ENCODE measurements around the gene ZMYM5.
"Not testable (repeated sequence)": the region's sequence is repeated elsewhere in the genome, so short reads cannot be mapped to it uniquely, and the experiment has no call there.

The ZMYM5 gene

GRCh38 chr13:19817510-19818158 lies 45.8 kb downstream of the ZMYM5 start:
- no peak for TF ChIP-seq CTCF (IDR thresholded peaks at IDR 0.05)
- no peak overlapping the region for H3K27ac ChIP-seq
- DNase-seq (ENCODE audit: low spot score): no peak
- no peak overlapping the region for H3K4me3 ChIP-seq

- no peak overlapping the region for H3K27ac ChIP-seq
- no peak for DNase-seq (ENCODE audit: low spot score)
- no peak overlapping the region for H3K4me3 ChIP-seq
- TF ChIP-seq CTCF (IDR thresholded peaks at IDR 0.05): no peak
These were observed 46.3 kb downstream of the ZMYM5 start for GRCh38 chr13:19817106-19817505.

GRCh38 chr13:19815842-19816241 lies 47.6 kb downstream of the ZMYM5 start:
- not testable (repeated sequence) for DNase-seq (ENCODE audit: low spot score); H3K27ac ChIP-seq

GRCh38 chr13:19810996-19811881 lies 52.2 kb downstream of the ZMYM5 start:
- DNase-seq (ENCODE audit: low spot score): no peak
- TF ChIP-seq CTCF (IDR thresholded peaks at IDR 0.05): no peak
- Histone ChIP-seq H3K27ac (no peak overlapping the region), H3K4me3 (no peak overlapping the region)

More at GRCh38 chr13:19815842-19816241, 47.6 kb downstream of the ZMYM5 start:
- H3K4me3 ChIP-seq: not testable (repeated sequence)

GRCh38 chr13:19810151-19810550 lies 53.3 kb downstream of the ZMYM5 start:
- no peak for TF ChIP-seq CTCF (IDR thresholded peaks at IDR 0.05)
- Histone ChIP-seq H3K27ac (no peak overlapping the region), H3K4me3 (no peak overlapping the region)
- no peak for DNase-seq (ENCODE audit: low spot score)

GRCh38 chr13:19805765-19806164 lies 57.7 kb downstream of the ZMYM5 start:
- H3K4me3 ChIP-seq: no peak overlapping the region

More at GRCh38 chr13:19805765-19806164, 57.7 kb downstream of the ZMYM5 start:
- DNase-seq (ENCODE audit: low spot score): no peak
- H3K27ac ChIP-seq: no peak overlapping the region
- no peak for TF ChIP-seq CTCF (IDR thresholded peaks at IDR 0.05)

All from coronary artery (tissue), 2 donors.